WI38 (cell line): ENCODE results near the gene SMPD3.

Experiments used
- H3K4me3 ChIP-seq: 2 replicates; pipeline ENCODE4 v1.5.1; 2011; ENCODE audit warnings: low read depth, mild to moderate bottlenecking, control low read depth, low read length
- CTCF ChIP-seq: IDR thresholded peaks from 2 replicates; pipeline ENCODE4 v1.5.1; 2012; ENCODE audit warnings: low read depth, mild to moderate bottlenecking, control low read depth, low read length

SMPD3 gene

DNA sequence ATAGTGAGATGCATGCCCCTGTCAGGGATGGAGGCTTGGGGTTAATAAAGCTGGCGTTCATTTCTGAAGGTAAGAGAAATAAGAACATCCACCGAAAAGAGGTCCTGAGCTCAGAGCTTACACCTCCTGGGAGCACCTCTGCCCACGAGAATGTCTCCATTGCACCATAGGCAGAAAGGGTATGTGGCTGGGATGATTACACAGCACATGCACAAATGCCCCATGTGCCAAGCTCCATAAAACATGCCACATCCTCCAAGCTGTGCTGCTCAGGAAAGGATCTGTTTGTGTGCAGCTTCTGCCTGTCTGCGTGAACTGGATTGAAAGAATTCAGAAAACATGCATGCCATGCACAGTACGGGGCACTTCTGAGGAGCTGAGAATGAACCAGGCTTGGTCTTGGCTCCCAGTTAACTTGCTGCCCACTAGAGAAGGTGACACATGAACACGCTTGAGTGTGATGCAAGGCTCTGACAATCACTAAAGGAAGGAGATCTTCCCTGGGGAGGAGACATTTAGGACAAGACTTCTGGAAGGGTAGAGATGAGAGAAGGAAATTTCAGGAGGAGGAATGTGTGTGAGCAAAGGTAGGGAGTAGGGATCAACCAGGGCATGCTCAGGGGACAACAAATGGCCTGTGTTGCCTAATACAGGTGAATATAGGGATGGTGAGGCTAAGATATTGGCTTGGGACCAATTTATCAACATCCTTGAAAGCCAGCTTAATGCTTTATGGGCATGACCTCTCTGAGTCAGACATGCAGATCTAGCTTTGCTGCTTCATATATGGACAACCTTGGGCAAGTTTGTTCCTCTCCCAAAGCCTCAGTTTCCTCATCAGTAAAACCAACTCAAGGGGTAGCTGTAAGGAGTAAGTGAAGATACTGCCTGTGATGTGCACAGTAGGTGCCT, 32.0 kb upstream of the SMPD3 start:
- no peak for TF ChIP-seq CTCF
- H3K4me3 ChIP-seq: no peak overlapping the region

- no peak overlapping the region for H3K4me3 ChIP-seq
- TF ChIP-seq CTCF: no peak
Measured at GRCh38 chr16:68479271-68479670, 31.0 kb upstream of the SMPD3 start.

GRCh38 chr16:68478526-68479250, 30.4 kb upstream of the SMPD3 start:
- H3K4me3 ChIP-seq: no peak overlapping the region
- TF ChIP-seq CTCF: no peak

- no peak for TF ChIP-seq CTCF
- H3K4me3 ChIP-seq: no peak overlapping the region
Measured at GRCh38 chr16:68475071-68475470, 26.8 kb upstream of the SMPD3 start.

GRCh38 chr16:68473358-68474070, 25.2 kb upstream of the SMPD3 start:
- TF ChIP-seq CTCF: no peak
- H3K4me3 ChIP-seq: no peak overlapping the region

DNA sequence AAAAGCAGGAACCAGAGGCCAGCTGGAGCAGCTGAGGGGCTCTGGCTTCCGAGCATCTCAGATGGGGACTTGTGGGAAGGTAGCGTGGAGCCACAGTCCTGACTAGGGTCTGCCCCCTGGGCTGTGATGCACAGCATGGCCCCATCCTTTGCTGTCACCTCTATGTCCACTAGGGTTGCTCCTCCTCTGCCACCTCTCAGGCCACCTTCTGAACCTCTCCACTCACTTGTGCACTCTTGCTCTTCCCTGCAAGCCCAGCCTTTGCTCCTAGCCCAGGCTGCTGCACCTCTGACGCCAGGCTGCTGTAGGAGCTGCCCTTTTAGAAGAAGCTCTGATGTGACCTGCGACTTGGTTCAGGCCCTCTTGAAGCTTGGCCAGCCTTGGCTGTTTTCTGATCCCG, 24.3 kb upstream of the SMPD3 start:
- H3K4me3 ChIP-seq: no peak overlapping the region
- no peak for TF ChIP-seq CTCF
